Measurements from ENCODE around the gene NEBL.

GRCh38 chr10:20853276-20853675, 43.8 kb downstream of the NEBL start:
- no peak for TF ChIP-seq GATA3 (IDR thresholded peaks at IDR 0.05; ENCODE audit: low read depth, low read length)
- no peak for TF ChIP-seq GATA2 (IDR thresholded peaks at IDR 0.05; ENCODE audit: low read depth, low read length)
